Prostate gland (tissue), 2 donors: Measurements from ENCODE around the gene FRRS1.

ENCODE experiments used
- CTCF ChIP-seq, 4 experiments: fragments of 200-600 bp in 2 of 4; fragments of 450-650 bp in 2 of 4; sonication (generic) in 2 of 4; IDR thresholded peaks; 1 replicate in 3 of 4; 2 replicates in 1 of 4; pipeline ENCODE4 v1.5.1; 2016 to 2019; ENCODE audit warnings: antibody characterized with exemption in 4 of 4, mild to moderate bottlenecking in 2 of 4, moderate library complexity in 2 of 4
- POLR2A ChIP-seq: fragments of 450-650 bp; IDR thresholded peaks from one replicate; pipeline ENCODE4 v1.6.1; 2016; ENCODE audit warnings: antibody characterized with exemption, mild to moderate bottlenecking
- POLR2AphosphoS5 ChIP-seq: sonication (generic); formaldehyde crosslinking; IDR thresholded peaks from one replicate; pipeline ENCODE4 v1.6.1; 2017; ENCODE audit warnings: antibody characterized with exemption

- TF ChIP-seq CTCF (IDR thresholded peaks at IDR 0.05) (no peak), POLR2AphosphoS5 (no peak), POLR2A (no peak)
These were observed 26.3 kb downstream of the FRRS1 start for GRCh38 chr1:99740141-99740540.
